ENCODE data around the gene ADAMTS20.

ADAMTS20 gene

GRCh38 chr12:43551971-43552559, at the start of gene ADAMTS20:
TSS of gene ADAMTS20 (minus strand) at chr12:43552203. CDS start at chr12:43551921, 282 bp downstream.
- H3K27me3 Mint-ChIP-seq, result peaks cover 32% of the 10 kb centered on the region
- DNase-seq, result no peak
- H3K36me3 Mint-ChIP-seq (ENCODE audit: low read depth), result no peaks in the 10 kb centered on the region
- ATAC-seq, result no peak
- H3K4me1 Mint-ChIP-seq, result no peaks in the 10 kb centered on the region
- H3K4me3 Mint-ChIP-seq, result no peak within 1 kb of the TSS
- peaks cover 31% of the 10 kb centered on the region for H3K9me3 Mint-ChIP-seq
- no peak within 1 kb of the TSS for H3K27ac Mint-ChIP-seq

- H3K4me3 Mint-ChIP-seq, result no peak overlapping the region
- H3K9me3 Mint-ChIP-seq, result no peaks in the 10 kb centered on the region
- H3K36me3 Mint-ChIP-seq (ENCODE audit: low read depth), result no peaks in the 10 kb centered on the region
- H3K27ac Mint-ChIP-seq, result no peak overlapping the region
- DNase-seq, result no peak
- ATAC-seq, result no peak
- no peaks in the 10 kb centered on the region for H3K4me1 Mint-ChIP-seq
- H3K27me3 Mint-ChIP-seq, result no peaks in the 10 kb centered on the region
Measured at GRCh38 chr12:43599708-43600107, 47.7 kb upstream of the ADAMTS20 start.

- Mint-ChIP-seq H3K27ac (no peak overlapping the region), H3K4me3 (no peak overlapping the region), H3K27me3 (no peaks in the 10 kb centered on the region), H3K36me3 (ENCODE audit: low read depth) (no peaks in the 10 kb centered on the region), H3K9me3 (no peaks in the 10 kb centered on the region), H3K4me1 (no peaks in the 10 kb centered on the region)
- DNase-seq (no peak), ATAC-seq (no peak)
Measured at GRCh38 chr12:43599066-43599465, 47.1 kb upstream of the ADAMTS20 start.

- Mint-ChIP-seq H3K9me3 (no peaks in the 10 kb centered on the region), H3K27me3 (no peaks in the 10 kb centered on the region), H3K27ac (no peak overlapping the region), H3K4me1 (no peaks in the 10 kb centered on the region), H3K4me3 (no peak overlapping the region), H3K36me3 (ENCODE audit: low read depth) (no peaks in the 10 kb centered on the region)
- ATAC-seq, result no peak
- DNase-seq, result no peak
Measured at GRCh38 chr12:43590307-43590706, 38.3 kb upstream of the ADAMTS20 start.

GRCh38 chr12:43586646-43587245, 34.7 kb upstream of the ADAMTS20 start:
- Mint-ChIP-seq H3K9me3 (no peaks in the 10 kb centered on the region), H3K27ac (no peak overlapping the region), H3K36me3 (ENCODE audit: low read depth) (no peaks in the 10 kb centered on the region), H3K4me3 (no peak overlapping the region), H3K27me3 (no peaks in the 10 kb centered on the region), H3K4me1 (no peaks in the 10 kb centered on the region)
- DNase-seq (no peak), ATAC-seq (no peak)

- H3K27ac Mint-ChIP-seq, result no peak overlapping the region
- ATAC-seq (no peak), DNase-seq (no peak)
- no peaks in the 10 kb centered on the region for H3K36me3 Mint-ChIP-seq (ENCODE audit: low read depth)
- no peaks in the 10 kb centered on the region for H3K9me3 Mint-ChIP-seq
- H3K27me3 Mint-ChIP-seq, result no peaks in the 10 kb centered on the region
- no peaks in the 10 kb centered on the region for H3K4me1 Mint-ChIP-seq
- H3K4me3 Mint-ChIP-seq, result no peak overlapping the region
Measured at GRCh38 chr12:43585676-43586075, 33.7 kb upstream of the ADAMTS20 start.

- no peak for ATAC-seq
- Mint-ChIP-seq H3K9me3 (no peaks in the 10 kb centered on the region), H3K36me3 (ENCODE audit: low read depth) (no peaks in the 10 kb centered on the region), H3K27ac (no peak overlapping the region), H3K4me3 (no peak overlapping the region), H3K4me1 (no peaks in the 10 kb centered on the region), H3K27me3 (peaks cover 1% of the 10 kb centered on the region)
- DNase-seq, result no peak
Measured at GRCh38 chr12:43580601-43581000, 28.6 kb upstream of the ADAMTS20 start.

- Mint-ChIP-seq H3K4me3 (no peak overlapping the region), H3K27me3 (peaks cover 3% of the 10 kb centered on the region), H3K4me1 (no peaks in the 10 kb centered on the region), H3K36me3 (ENCODE audit: low read depth) (no peaks in the 10 kb centered on the region), H3K27ac (no peak overlapping the region), H3K9me3 (no peaks in the 10 kb centered on the region)
- DNase-seq, result no peak
- no peak for ATAC-seq
Measured at GRCh38 chr12:43579206-43579605, 27.2 kb upstream of the ADAMTS20 start.

- ATAC-seq (no peak), DNase-seq (no peak)
- H3K4me3 Mint-ChIP-seq, result no peak overlapping the region
- no peaks in the 10 kb centered on the region for H3K4me1 Mint-ChIP-seq
- H3K27ac Mint-ChIP-seq, result no peak overlapping the region
- H3K36me3 Mint-ChIP-seq (ENCODE audit: low read depth), result no peaks in the 10 kb centered on the region
- H3K27me3 Mint-ChIP-seq, result peaks cover 3% of the 10 kb centered on the region
- no peaks in the 10 kb centered on the region for H3K9me3 Mint-ChIP-seq
Measured at GRCh38 chr12:43578782-43579181, 26.8 kb upstream of the ADAMTS20 start.

GRCh38 chr12:43577381-43577780, 25.4 kb upstream of the ADAMTS20 start:
- no peak overlapping the region for H3K4me3 Mint-ChIP-seq
- H3K27ac Mint-ChIP-seq, result no peak overlapping the region
- H3K36me3 Mint-ChIP-seq (ENCODE audit: low read depth), result no peaks in the 10 kb centered on the region
- H3K9me3 Mint-ChIP-seq, result peaks cover 6% of the 10 kb centered on the region
- DNase-seq (no peak), ATAC-seq (no peak)
- no peaks in the 10 kb centered on the region for H3K4me1 Mint-ChIP-seq
- H3K27me3 Mint-ChIP-seq, result peaks cover 3% of the 10 kb centered on the region

- DNase-seq (no peak), ATAC-seq (no peak)
- H3K4me3 Mint-ChIP-seq, result no peak overlapping the region
- no peaks in the 10 kb centered on the region for H3K36me3 Mint-ChIP-seq (ENCODE audit: low read depth)
- H3K9me3 Mint-ChIP-seq, result peaks cover 14% of the 10 kb centered on the region
- peaks cover 5% of the 10 kb centered on the region for H3K27me3 Mint-ChIP-seq
- H3K27ac Mint-ChIP-seq, result no peak overlapping the region
- no peaks in the 10 kb centered on the region for H3K4me1 Mint-ChIP-seq
Measured at GRCh38 chr12:43576162-43576561, 24.2 kb upstream of the ADAMTS20 start.

GRCh38 chr12:43571885-43572284, 19.9 kb upstream of the ADAMTS20 start:
- Mint-ChIP-seq H3K4me1 (no peaks in the 10 kb centered on the region), H3K27ac (no peak overlapping the region), H3K4me3 (no peak overlapping the region), H3K9me3 (peaks cover 14% of the 10 kb centered on the region), H3K27me3 (peaks cover 5% of the 10 kb centered on the region), H3K36me3 (ENCODE audit: low read depth) (no peaks in the 10 kb centered on the region)
- no peak for ATAC-seq
- DNase-seq, result no peak

- peaks cover 22% of the 10 kb centered on the region for H3K27me3 Mint-ChIP-seq
- no peak for DNase-seq
- H3K4me1 Mint-ChIP-seq, result no peaks in the 10 kb centered on the region
- no peak overlapping the region for H3K4me3 Mint-ChIP-seq
- ATAC-seq, result no peak
- H3K9me3 Mint-ChIP-seq, result peaks cover 59% of the 10 kb centered on the region
- H3K27ac Mint-ChIP-seq, result no peak overlapping the region
- no peaks in the 10 kb centered on the region for H3K36me3 Mint-ChIP-seq (ENCODE audit: low read depth)
Measured at GRCh38 chr12:43556057-43556456, 4.1 kb upstream of the ADAMTS20 start.

- ATAC-seq, result no peak
- no peak for DNase-seq
- H3K4me3 Mint-ChIP-seq, result no peak overlapping the region
- H3K27me3 Mint-ChIP-seq, result peaks cover 32% of the 10 kb centered on the region
- H3K27ac Mint-ChIP-seq, result no peak overlapping the region
- no peaks in the 10 kb centered on the region for H3K36me3 Mint-ChIP-seq (ENCODE audit: low read depth)
- H3K4me1 Mint-ChIP-seq, result no peaks in the 10 kb centered on the region
- peaks cover 27% of the 10 kb centered on the region for H3K9me3 Mint-ChIP-seq
Measured at GRCh38 chr12:43551279-43551970, 578 bp downstream of the ADAMTS20 start.

GRCh38 chr12:43550831-43551271, 1.2 kb downstream of the ADAMTS20 start:
- Mint-ChIP-seq H3K9me3 (peaks cover 24% of the 10 kb centered on the region), H3K27me3 (peaks cover 32% of the 10 kb centered on the region), H3K36me3 (ENCODE audit: low read depth) (no peaks in the 10 kb centered on the region), H3K4me1 (no peaks in the 10 kb centered on the region), H3K4me3 (no peak overlapping the region), H3K27ac (no peak overlapping the region)
- DNase-seq, result no peak
- ATAC-seq, result no peak
